GM12891 (cell line): ENCODE data around the gene ELFN2.

ENCODE experiments used
- PAX5 ChIP-seq: IDR thresholded peaks from 2 replicates; pipeline ENCODE4 v1.6.1; 2011; ENCODE audit warnings: low read length, moderate library complexity, mild to moderate bottlenecking; ENCODE audit not compliant: insufficient read depth, severe bottlenecking
- POLR2A ChIP-seq: IDR thresholded peaks from 2 replicates; pipeline ENCODE4 v1.6.1; 2011; ENCODE audit warnings: low read depth, low read length, control low read depth
- POLR2AphosphoS5 ChIP-seq: IDR thresholded peaks from 2 replicates; pipeline ENCODE4 v1.6.1; 2011; ENCODE audit warnings: low read depth, low read length, control low read depth
- POU2F2 ChIP-seq: IDR thresholded peaks from 2 replicates; pipeline ENCODE4 v1.6.1; 2011; ENCODE audit warnings: low read depth, mild to moderate bottlenecking, control low read depth, low read length, moderate library complexity
- SPI1 ChIP-seq: IDR thresholded peaks from 2 replicates; pipeline ENCODE4 v1.6.1; 2011; ENCODE audit warnings: low read depth, low read length, control low read depth
- TAF1 ChIP-seq: IDR thresholded peaks from 2 replicates; pipeline ENCODE4 v1.6.1; 2011; ENCODE audit warnings: low read depth, low read length, control low read depth

DNA sequence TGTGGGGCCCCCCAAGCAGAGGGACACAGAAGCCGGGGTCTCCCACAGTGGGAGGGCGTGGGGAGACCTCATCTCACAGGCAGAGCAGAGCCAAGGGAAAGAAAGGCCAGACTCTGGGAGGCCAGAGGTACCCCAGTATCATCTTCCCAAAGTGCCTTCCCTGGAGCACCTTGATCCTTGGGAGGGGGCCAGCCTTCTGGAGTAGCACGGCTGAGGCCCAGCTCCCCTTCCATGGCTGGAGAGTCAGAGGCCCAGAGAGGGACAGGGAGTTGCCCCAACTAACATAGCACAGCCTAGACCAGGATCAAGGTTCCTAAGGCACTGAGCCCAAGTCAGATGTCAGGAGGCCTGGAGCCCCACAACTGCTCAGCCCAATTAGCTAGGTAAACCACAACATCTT lies 50.6 kb downstream of the ELFN2 start:
- TF ChIP-seq POLR2A = no peak
- TF ChIP-seq POU2F2 = no peak
- no peak for TF ChIP-seq TAF1
- TF ChIP-seq POLR2AphosphoS5 = no peak
- TF ChIP-seq SPI1 = no peak
- TF ChIP-seq PAX5 = no peak
